Measurements from ENCODE around the gene ZNF358. TPM values are rescaled to one million over a fixed set of nuclear protein-coding genes. Genes with fewer than 3 reads are reported as not detected.

ZNF358 gene
- total RNA-seq, 1 donor from 2014 or later, result 16.9 TPM

DNA sequence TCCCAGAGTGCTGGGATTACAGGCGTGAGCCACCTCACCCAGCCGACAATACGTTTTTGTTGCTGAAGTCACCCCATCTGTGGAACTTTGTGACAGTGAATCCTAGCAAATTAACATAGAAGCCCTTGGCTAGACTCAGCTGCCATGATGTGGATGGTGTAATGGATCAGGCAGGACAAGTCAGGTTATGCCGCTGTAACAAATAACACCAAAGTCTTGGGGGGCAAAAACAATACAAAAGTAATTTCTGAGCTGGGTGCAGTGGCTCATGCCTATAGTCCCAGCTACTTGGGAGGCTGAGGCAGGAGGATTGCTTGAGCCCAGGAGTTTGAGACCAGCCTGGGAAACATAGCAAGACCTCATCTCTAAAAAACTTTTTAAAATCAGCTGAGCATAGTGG, 49.0 kb downstream of the ZNF358 start:
- Mint-ChIP-seq H3K4me3 (no peak overlapping the region), H3K36me3 (peaks cover 4% of the 10 kb centered on the region), H3K4me1 (no peaks in the 10 kb centered on the region), H3K27me3 (ENCODE audit: insufficient read depth, low read depth) (peaks cover 7% of the 10 kb centered on the region), H3K9me3 (no peaks in the 10 kb centered on the region), H3K27ac (no peak overlapping the region)
- TF ChIP-seq, protein P1, sequence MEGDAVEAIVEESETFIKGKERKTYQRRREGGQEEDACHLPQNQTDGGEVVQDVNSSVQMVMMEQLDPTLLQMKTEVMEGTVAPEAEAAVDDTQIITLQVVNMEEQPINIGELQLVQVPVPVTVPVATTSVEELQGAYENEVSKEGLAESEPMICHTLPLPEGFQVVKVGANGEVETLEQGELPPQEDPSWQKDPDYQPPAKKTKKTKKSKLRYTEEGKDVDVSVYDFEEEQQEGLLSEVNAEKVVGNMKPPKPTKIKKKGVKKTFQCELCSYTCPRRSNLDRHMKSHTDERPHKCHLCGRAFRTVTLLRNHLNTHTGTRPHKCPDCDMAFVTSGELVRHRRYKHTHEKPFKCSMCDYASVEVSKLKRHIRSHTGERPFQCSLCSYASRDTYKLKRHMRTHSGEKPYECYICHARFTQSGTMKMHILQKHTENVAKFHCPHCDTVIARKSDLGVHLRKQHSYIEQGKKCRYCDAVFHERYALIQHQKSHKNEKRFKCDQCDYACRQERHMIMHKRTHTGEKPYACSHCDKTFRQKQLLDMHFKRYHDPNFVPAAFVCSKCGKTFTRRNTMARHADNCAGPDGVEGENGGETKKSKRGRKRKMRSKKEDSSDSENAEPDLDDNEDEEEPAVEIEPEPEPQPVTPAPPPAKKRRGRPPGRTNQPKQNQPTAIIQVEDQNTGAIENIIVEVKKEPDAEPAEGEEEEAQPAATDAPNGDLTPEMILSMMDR (IDR thresholded peaks at IDR 0.05), result no peak
- TF ChIP-seq EZH2phosphoT487 (IDR thresholded peaks at IDR 0.05), result no peak
- no peak for TF ChIP-seq EZH2 (IDR thresholded peaks at IDR 0.05)
- peaks cover 3% of the 10 kb centered on the region for H4K20me1 ChIP-seq (ENCODE audit: low read depth)
- no peaks in the 10 kb centered on the region for H3K9me3 ChIP-seq (ENCODE audit: low read depth)
- no peak overlapping the region for H3K4me3 ChIP-seq
- no peaks in the 10 kb centered on the region for H3K36me3 ChIP-seq
- H3K79me2 ChIP-seq (ENCODE audit: low read depth), result no peaks in the 10 kb centered on the region
- no peaks in the 10 kb centered on the region for H3K27me3 ChIP-seq
- H3K9ac ChIP-seq, result no peak overlapping the region
- no peak overlapping the region for H3K4me2 ChIP-seq
- no peak overlapping the region for H2AFZ ChIP-seq (replicated peaks)
- no peaks in the 10 kb centered on the region for H3F3A ChIP-seq (ENCODE audit: low read depth)
- H3K4me1 ChIP-seq, result no peaks in the 10 kb centered on the region
- no peak overlapping the region for H3K27ac ChIP-seq
- no peak for DNase-seq (ENCODE audit: low spot score)

DNA sequence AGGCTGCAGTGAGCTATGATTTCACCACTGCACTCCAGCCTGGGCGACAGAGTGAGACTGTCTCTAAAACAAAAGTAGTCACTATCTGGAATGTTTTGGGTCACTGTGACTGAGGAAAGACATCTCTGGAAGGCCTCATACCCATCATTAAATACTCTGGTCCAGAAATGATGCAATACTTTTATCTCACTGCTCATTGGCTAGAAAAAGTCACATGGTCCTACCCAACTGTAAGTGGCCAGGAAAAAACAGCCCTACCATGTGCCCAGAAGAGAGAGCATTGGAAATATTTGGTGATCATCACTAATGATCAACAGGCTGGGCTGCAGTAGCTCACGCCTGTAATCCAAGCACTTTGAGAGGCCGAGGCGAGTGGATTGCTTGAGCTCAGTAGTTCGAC, 49.4 kb downstream of the ZNF358 start:
- no peak overlapping the region for H3K27ac ChIP-seq
- no peaks in the 10 kb centered on the region for H3K79me2 ChIP-seq (ENCODE audit: low read depth)
- H3K4me2 ChIP-seq, result no peak overlapping the region
- peaks cover 3% of the 10 kb centered on the region for H4K20me1 ChIP-seq (ENCODE audit: low read depth)
- no peaks in the 10 kb centered on the region for H3K9me3 ChIP-seq (ENCODE audit: low read depth)
- no peak overlapping the region for H3K9ac ChIP-seq
- H3K27me3 Mint-ChIP-seq (ENCODE audit: insufficient read depth, low read depth), result peaks cover 7% of the 10 kb centered on the region
- H2AFZ ChIP-seq (replicated peaks), result no peak overlapping the region
- H3K36me3 Mint-ChIP-seq, result peaks cover 1% of the 10 kb centered on the region
- H3K4me3 Mint-ChIP-seq, result no peak overlapping the region
- no peak for DNase-seq (ENCODE audit: low spot score)
- no peaks in the 10 kb centered on the region for H3K4me1 Mint-ChIP-seq
- H3K9me3 Mint-ChIP-seq, result no peaks in the 10 kb centered on the region
- no peaks in the 10 kb centered on the region for H3K36me3 ChIP-seq
- TF ChIP-seq EZH2 (IDR thresholded peaks at IDR 0.05), result no peak
- TF ChIP-seq, protein P1 (IDR thresholded peaks at IDR 0.05), result no peak
- TF ChIP-seq EZH2phosphoT487 (IDR thresholded peaks at IDR 0.05), result no peak
- no peaks in the 10 kb centered on the region for H3F3A ChIP-seq (ENCODE audit: low read depth)
- H3K4me3 ChIP-seq, result no peak overlapping the region
- H3K27me3 ChIP-seq, result no peaks in the 10 kb centered on the region
- no peaks in the 10 kb centered on the region for H3K4me1 ChIP-seq
- no peak overlapping the region for H3K27ac Mint-ChIP-seq

Small RNA genes lying within 50 kb of the gene (small RNA-seq; reads per million reads assigned to genes)
- not detected for gene AC008878.2

Other genes with a start within 250 kb of the ZNF358 start
- gene INSR, start 221.7 kb upstream of the ZNF358 start, total RNA-seq (ENCODE audit: low replicate concordance), result 20.8 and 23.0 TPM in 2 replicates
- 13.6 and 41.0 TPM in 2 replicates for gene ARHGEF18, start 167.2 kb upstream of the ZNF358 start, total RNA-seq (ENCODE audit: low replicate concordance)
- gene PEX11G, start 27.1 kb upstream of the ZNF358 start, total RNA-seq (ENCODE audit: low replicate concordance), result 1.0 and 5.7 TPM in 2 replicates
- gene MCOLN1, start 6.5 kb downstream of the ZNF358 start, total RNA-seq (ENCODE audit: low replicate concordance), result 6.6 and 7.1 TPM in 2 replicates
- 25.5 and 78.9 TPM in 2 replicates for gene PNPLA6, start 19.6 kb downstream of the ZNF358 start, total RNA-seq (ENCODE audit: low replicate concordance)
- gene CAMSAP3, start 79.8 kb downstream of the ZNF358 start, total RNA-seq (ENCODE audit: low replicate concordance), result 2.7 and 15.6 TPM in 2 replicates
- 30.9 and 51.4 TPM in 2 replicates for gene XAB2, start 113.4 kb downstream of the ZNF358 start, total RNA-seq (ENCODE audit: low replicate concordance)
- gene PET100, start 113.7 kb downstream of the ZNF358 start, total RNA-seq (ENCODE audit: low replicate concordance), result 22.0 and 30.3 TPM in 2 replicates
- gene PCP2, start 117.6 kb downstream of the ZNF358 start, total RNA-seq (ENCODE audit: low replicate concordance), result not detected in 2 replicates
- gene STXBP2, start 121.0 kb downstream of the ZNF358 start, total RNA-seq (ENCODE audit: low replicate concordance), result 12.7 and 21.9 TPM in 2 replicates
- not detected in 2 replicates for gene RETN, start 152.9 kb downstream of the ZNF358 start, total RNA-seq (ENCODE audit: low replicate concordance)
- not detected in 2 replicates for gene MCEMP1, start 161.0 kb downstream of the ZNF358 start, total RNA-seq (ENCODE audit: low replicate concordance)
- 24.4 and 53.7 TPM in 2 replicates for gene TRAPPC5, start 164.7 kb downstream of the ZNF358 start, total RNA-seq (ENCODE audit: low replicate concordance)
- not detected in 2 replicates for gene FCER2, start 186.0 kb downstream of the ZNF358 start, total RNA-seq (ENCODE audit: low replicate concordance)
- gene CLEC4G, start 216.0 kb downstream of the ZNF358 start, total RNA-seq (ENCODE audit: low replicate concordance), result not detected in 2 replicates
- not detected in 2 replicates for gene CD209, start 231.4 kb downstream of the ZNF358 start, total RNA-seq (ENCODE audit: low replicate concordance)
- gene CLEC4M, start 247.1 kb downstream of the ZNF358 start, total RNA-seq (ENCODE audit: low replicate concordance), result not detected in 2 replicates

Data from neural progenitor cell (in vitro differentiated cells).